ENCODE data around the gene CEACAM3.

Gene CEACAM3

GRCh38 chr19:41771410-41771809 lies 25.0 kb upstream of the CEACAM3 start:
- Histone ChIP-seq H3K4me2 (ENCODE audit: low read depth, low read length, poor library complexity, severe bottlenecking) (no peak overlapping the region), H3F3A (ENCODE audit: insufficient read depth) (no peaks in the 10 kb centered on the region), H3K9ac (ENCODE audit: low read length) (no peak overlapping the region), H3K27ac (ENCODE audit: low read depth, low read length) (no peak overlapping the region), H3K4me3 (ENCODE audit: insufficient read depth, low read length, poor library complexity, severe bottlenecking) (no peak overlapping the region), H3K36me3 (ENCODE audit: low read length) (no peaks in the 10 kb centered on the region), H3K79me2 (ENCODE audit: insufficient read depth, low read length) (no peaks in the 10 kb centered on the region), H4K20me1 (ENCODE audit: low read depth, low read length) (no peaks in the 10 kb centered on the region), H3K9me3 (ENCODE audit: insufficient read depth, low read length) (no peaks in the 10 kb centered on the region), H2AFZ (ENCODE audit: low read depth, low read length, severe bottlenecking) (no peak overlapping the region), H3K27me3 (ENCODE audit: low read length) (no peaks in the 10 kb centered on the region), H3K9me2 (replicated peaks; ENCODE audit: insufficient read depth, low read length) (no peaks in the 10 kb centered on the region)
- no peak for TF ChIP-seq CTCF (IDR thresholded peaks at IDR 0.05; ENCODE audit: insufficient read depth, low read length, poor library complexity, severe bottlenecking)
- TF ChIP-seq EZH2phosphoT487 (conservative IDR thresholded peaks at IDR 0.05; ENCODE audit: low read length), result no peak

GRCh38 chr19:41774515-41774980 lies 21.8 kb upstream of the CEACAM3 start:
- H3F3A ChIP-seq (ENCODE audit: insufficient read depth), result no peaks in the 10 kb centered on the region

GRCh38 chr19:41776700-41777099 lies 19.7 kb upstream of the CEACAM3 start:
- Histone ChIP-seq H3F3A (ENCODE audit: insufficient read depth) (no peaks in the 10 kb centered on the region), H3K4me3 (ENCODE audit: insufficient read depth, low read length, poor library complexity, severe bottlenecking) (no peak overlapping the region), H3K9me3 (ENCODE audit: insufficient read depth, low read length) (no peaks in the 10 kb centered on the region), H3K27ac (ENCODE audit: low read depth, low read length) (no peak overlapping the region), H3K4me2 (ENCODE audit: low read depth, low read length, poor library complexity, severe bottlenecking) (no peak overlapping the region), H3K79me2 (ENCODE audit: insufficient read depth, low read length) (no peaks in the 10 kb centered on the region), H3K36me3 (ENCODE audit: low read length) (no peaks in the 10 kb centered on the region), H4K20me1 (ENCODE audit: low read depth, low read length) (no peaks in the 10 kb centered on the region), H3K9ac (ENCODE audit: low read length) (no peak overlapping the region), H3K27me3 (ENCODE audit: low read length) (no peaks in the 10 kb centered on the region), H2AFZ (ENCODE audit: low read depth, low read length, severe bottlenecking) (no peak overlapping the region), H3K9me2 (replicated peaks; ENCODE audit: insufficient read depth, low read length) (no peaks in the 10 kb centered on the region)
- TF ChIP-seq CTCF (IDR thresholded peaks at IDR 0.05; ENCODE audit: insufficient read depth, low read length, poor library complexity, severe bottlenecking) (no peak), EZH2phosphoT487 (conservative IDR thresholded peaks at IDR 0.05; ENCODE audit: low read length) (no peak)

More at GRCh38 chr19:41774515-41774980, 21.8 kb upstream of the CEACAM3 start:
- TF ChIP-seq CTCF (IDR thresholded peaks at IDR 0.05; ENCODE audit: insufficient read depth, low read length, poor library complexity, severe bottlenecking) (no peak), EZH2phosphoT487 (conservative IDR thresholded peaks at IDR 0.05; ENCODE audit: low read length) (no peak)
- Histone ChIP-seq H2AFZ (ENCODE audit: low read depth, low read length, severe bottlenecking) (no peak overlapping the region), H3K36me3 (ENCODE audit: low read length) (no peaks in the 10 kb centered on the region), H3K27ac (ENCODE audit: low read depth, low read length) (no peak overlapping the region), H3K4me3 (ENCODE audit: insufficient read depth, low read length, poor library complexity, severe bottlenecking) (no peak overlapping the region), H3K9me2 (replicated peaks; ENCODE audit: insufficient read depth, low read length) (no peaks in the 10 kb centered on the region), H3K9me3 (ENCODE audit: insufficient read depth, low read length) (no peaks in the 10 kb centered on the region), H3K4me2 (ENCODE audit: low read depth, low read length, poor library complexity, severe bottlenecking) (no peak overlapping the region), H3K9ac (ENCODE audit: low read length) (no peak overlapping the region), H4K20me1 (ENCODE audit: low read depth, low read length) (no peaks in the 10 kb centered on the region), H3K27me3 (ENCODE audit: low read length) (no peaks in the 10 kb centered on the region), H3K79me2 (ENCODE audit: insufficient read depth, low read length) (no peaks in the 10 kb centered on the region)

All from SU-DHL-6 (cell line).